Naive thymus-derived CD4-positive, alpha-beta T cell (primary cell): ENCODE measurements around the gene FOXA2. TPM values are rescaled to one million over a fixed set of nuclear protein-coding genes. Genes with fewer than 3 reads are reported as not detected.

Experiments used
- ATAC-seq: fragments of 150-1000 bp; cut with Tn5 transposase; 2 replicates; pipeline ENCODE4 v1.10.0; 2021; ENCODE audit warnings: mild to moderate bottlenecking, moderate library complexity
- CTCF ChIA-PET: fragments of 350-600 bp; sonication (Branson Sonifier 250); formaldehyde crosslinking; loops from one replicate; lab custom pipeline; 2021; ENCODE audit warnings: antibody characterized with exemption; lab: Charles Lee
- POLR2A ChIA-PET: fragments of 350-600 bp; sonication (Branson Sonifier 250); formaldehyde crosslinking; loops from one replicate; lab custom pipeline; 2021; ENCODE audit warnings: antibody characterized with exemption, inconsistent platforms; lab: Charles Lee
- DNase-seq, 9 donors: peaks; one replicate each; pipeline versions ENCODE4 v3.0.0 to v3.0.0-alpha.2; 2020 to 2022; ENCODE audit warnings: mixed read lengths in 1 of 9
- H3K27ac ChIP-seq: one replicate; pipeline ENCODE4 v1.7.0; 2013; ENCODE audit warnings: mild to moderate bottlenecking, low read depth, low read length, moderate library complexity
- H3K27me3 ChIP-seq, 2 donors: one replicate each; pipeline ENCODE4 v1.7.0; 2013; ENCODE audit warnings: low read length in 2 of 2, mild to moderate bottlenecking in 2 of 2, moderate library complexity in 2 of 2; ENCODE audit not compliant: control insufficient read depth in 2 of 2, insufficient read depth in 2 of 2
- H3K36me3 ChIP-seq, 3 experiments: 1 replicate in 2 of 3; 2 replicates in 1 of 3; pipeline ENCODE4 v1.7.0; 2013; ENCODE audit warnings: low read length in 3 of 3, mild to moderate bottlenecking in 3 of 3, moderate library complexity in 1 of 3; ENCODE audit not compliant: insufficient read depth in 3 of 3, control insufficient read depth in 2 of 3
- H3K4me1 ChIP-seq, 2 donors: one replicate each; pipeline ENCODE4 v1.7.0; 2013; ENCODE audit warnings: low read length in 2 of 2, mild to moderate bottlenecking in 2 of 2, moderate library complexity in 1 of 2; ENCODE audit not compliant: control insufficient read depth in 2 of 2, insufficient read depth in 2 of 2
- H3K4me3 ChIP-seq: 2 replicates; pipeline ENCODE4 v1.7.0; 2013; ENCODE audit warnings: mild to moderate bottlenecking, low read length
- H3K9me3 ChIP-seq, 3 experiments: 1 replicate in 2 of 3; 2 replicates in 1 of 3; pipeline ENCODE4 v1.7.0; 2013; ENCODE audit warnings: low read length in 3 of 3; ENCODE audit not compliant: control insufficient read depth in 2 of 3
- H3K27ac Mint-ChIP-seq, 9 donors: one replicate each; pipeline ENCODE4 v1.8.0; 2020 to 2022; ENCODE audit warnings: mixed read lengths in 9 of 9, mild to moderate bottlenecking in 8 of 9, moderate library complexity in 5 of 9, inconsistent platforms in 2 of 9
- H3K27me3 Mint-ChIP-seq, 5 donors: one replicate each; pipeline ENCODE4 v1.8.0; 2021 to 2022; ENCODE audit warnings: mixed read lengths in 5 of 5, mild to moderate bottlenecking in 1 of 5
- H3K36me3 Mint-ChIP-seq, 5 donors: one replicate each; pipeline ENCODE4 v1.8.0; 2020 to 2022; ENCODE audit warnings: mixed read lengths in 5 of 5, mild to moderate bottlenecking in 3 of 5, inconsistent platforms in 1 of 5
- H3K4me1 Mint-ChIP-seq, 7 donors: one replicate each; pipeline ENCODE4 v1.8.0; 2020 to 2022; ENCODE audit warnings: mixed read lengths in 7 of 7, mild to moderate bottlenecking in 3 of 7, inconsistent platforms in 1 of 7
- H3K4me3 Mint-ChIP-seq, 10 donors: one replicate each; pipeline ENCODE4 v1.8.0; 2020 to 2022; ENCODE audit warnings: mild to moderate bottlenecking in 10 of 10, mixed read lengths in 10 of 10, moderate library complexity in 6 of 10, inconsistent platforms in 2 of 10
- H3K9me3 Mint-ChIP-seq, 11 donors: one replicate each; pipeline ENCODE4 v1.8.0; 2020 to 2022; ENCODE audit warnings: mixed read lengths in 11 of 11, mild to moderate bottlenecking in 4 of 11, inconsistent platforms in 1 of 11, moderate library complexity in 1 of 11
- intact Hi-C, 2 donors: fragments of 100-400 bp; cut with micrococcal nuclease; formaldehyde crosslinking; loops; one replicate each; pipeline ENCODE4 v1.15.1; 2023
- polyA plus RNA-seq, 2 donors: library from polyadenylated mRNA; unstranded; fragments of 300-500 nt; fragmentation: Illumina TruSeq; gene quantifications; one replicate each; pipeline ENCODE4 v1.2.3, GENCODE V29; 2021
- total RNA-seq, 6 experiments: library from RNA in 5 of 6; stranded (reverse) in 5 of 6; gene quantifications; 1 replicate in 5 of 6; 2 replicates in 1 of 6; pipeline ENCODE4 v1.2.3 and lab custom pipeline; 2021 to 2026

The FOXA2 gene
- total and polyA plus RNA-seq, 7 experiments from 2014 or later = not detected

GRCh38 chr20:22562620-22563019 is 21.8 kb downstream of the FOXA2 start:
- H3K4me3 ChIP-seq = no peak overlapping the region
- peaks cover 0 to 46% (median 8%) of the 10 kb centered on the region in 11 donors for H3K9me3 Mint-ChIP-seq
- peaks cover 0 to 5% (median 0%) of the 10 kb centered on the region in 5 donors for H3K36me3 Mint-ChIP-seq
- no peaks in the 10 kb centered on the region for H3K4me1 Mint-ChIP-seq
- intact Hi-C loops = no loop called here
- POLR2A ChIA-PET = no interaction called here
- DNase-seq = no peak
- H3K27ac ChIP-seq = no peak overlapping the region
- no peaks in the 10 kb centered on the region for H3K36me3 ChIP-seq
- no peak overlapping the region for H3K27ac Mint-ChIP-seq
- CTCF ChIA-PET = no interaction called here
- peaks cover 74 to 85% (median 79%) of the 10 kb centered on the region in 5 donors for H3K27me3 Mint-ChIP-seq
- H3K4me1 ChIP-seq = no peaks in the 10 kb centered on the region
- H3K9me3 ChIP-seq = no peaks in the 10 kb centered on the region
- no peak for ATAC-seq
- H3K27me3 ChIP-seq = no peaks in the 10 kb centered on the region
- no peak overlapping the region for H3K4me3 Mint-ChIP-seq

- H3K4me3 ChIP-seq = no peak overlapping the region
- Mint-ChIP-seq H3K27ac (no peak overlapping the region), H3K27me3 (peaks cover 69 to 80% (median 74%) of the 10 kb centered on the region in 5 donors), H3K9me3 (peaks cover 0 to 40% (median 9%) of the 10 kb centered on the region in 11 donors), H3K4me3 (no peak overlapping the region), H3K4me1 (no peaks in the 10 kb centered on the region), H3K36me3 (no peaks in the 10 kb centered on the region)
- DNase-seq (no peak), ATAC-seq (no peak)
- ChIA-PET CTCF (no interaction called here), POLR2A (no interaction called here)
- H3K4me1 ChIP-seq = no peaks in the 10 kb centered on the region
- intact Hi-C loops = no loop called here
- H3K36me3 ChIP-seq = no peaks in the 10 kb centered on the region
- H3K27me3 ChIP-seq = no peaks in the 10 kb centered on the region
- H3K27ac ChIP-seq = no peak overlapping the region
- no peaks in the 10 kb centered on the region for H3K9me3 ChIP-seq
These were observed 22.3 kb downstream of the FOXA2 start for GRCh38 chr20:22561965-22562577.

- Mint-ChIP-seq H3K27me3 (peaks cover 62 to 74% (median 68%) of the 10 kb centered on the region in 5 donors), H3K27ac (no peak overlapping the region), H3K36me3 (no peaks in the 10 kb centered on the region), H3K4me1 (no peaks in the 10 kb centered on the region), H3K4me3 (no peak overlapping the region), H3K9me3 (peaks cover 0 to 35% (median 10%) of the 10 kb centered on the region in 11 donors)
- Histone ChIP-seq H3K27me3 (no peaks in the 10 kb centered on the region), H3K4me3 (no peak overlapping the region), H3K27ac (no peak overlapping the region), H3K9me3 (no peaks in the 10 kb centered on the region), H3K4me1 (no peaks in the 10 kb centered on the region), H3K36me3 (no peaks in the 10 kb centered on the region)
- ChIA-PET POLR2A (no interaction called here), CTCF (no interaction called here)
- DNase-seq (no peak), ATAC-seq (no peak)
- intact Hi-C loops = no loop called here
These were observed 23.6 kb downstream of the FOXA2 start for GRCh38 chr20:22560817-22561216.

- Mint-ChIP-seq H3K4me1 (no peaks in the 10 kb centered on the region), H3K27ac (no peak overlapping the region), H3K36me3 (no peaks in the 10 kb centered on the region), H3K27me3 (peaks cover 55 to 68% (median 65%) of the 10 kb centered on the region in 5 donors), H3K9me3 (peaks cover 0 to 35% (median 11%) of the 10 kb centered on the region in 11 donors), H3K4me3 (no peak overlapping the region)
- Histone ChIP-seq H3K36me3 (no peaks in the 10 kb centered on the region), H3K27ac (no peak overlapping the region), H3K9me3 (no peaks in the 10 kb centered on the region), H3K27me3 (no peaks in the 10 kb centered on the region), H3K4me3 (no peak overlapping the region), H3K4me1 (no peaks in the 10 kb centered on the region)
- ATAC-seq = no peak
- ChIA-PET CTCF (no interaction called here), POLR2A (no interaction called here)
- intact Hi-C loops = no loop called here
- no peak for DNase-seq
These were observed 24.6 kb downstream of the FOXA2 start for GRCh38 chr20:22559711-22560318.

DNA sequence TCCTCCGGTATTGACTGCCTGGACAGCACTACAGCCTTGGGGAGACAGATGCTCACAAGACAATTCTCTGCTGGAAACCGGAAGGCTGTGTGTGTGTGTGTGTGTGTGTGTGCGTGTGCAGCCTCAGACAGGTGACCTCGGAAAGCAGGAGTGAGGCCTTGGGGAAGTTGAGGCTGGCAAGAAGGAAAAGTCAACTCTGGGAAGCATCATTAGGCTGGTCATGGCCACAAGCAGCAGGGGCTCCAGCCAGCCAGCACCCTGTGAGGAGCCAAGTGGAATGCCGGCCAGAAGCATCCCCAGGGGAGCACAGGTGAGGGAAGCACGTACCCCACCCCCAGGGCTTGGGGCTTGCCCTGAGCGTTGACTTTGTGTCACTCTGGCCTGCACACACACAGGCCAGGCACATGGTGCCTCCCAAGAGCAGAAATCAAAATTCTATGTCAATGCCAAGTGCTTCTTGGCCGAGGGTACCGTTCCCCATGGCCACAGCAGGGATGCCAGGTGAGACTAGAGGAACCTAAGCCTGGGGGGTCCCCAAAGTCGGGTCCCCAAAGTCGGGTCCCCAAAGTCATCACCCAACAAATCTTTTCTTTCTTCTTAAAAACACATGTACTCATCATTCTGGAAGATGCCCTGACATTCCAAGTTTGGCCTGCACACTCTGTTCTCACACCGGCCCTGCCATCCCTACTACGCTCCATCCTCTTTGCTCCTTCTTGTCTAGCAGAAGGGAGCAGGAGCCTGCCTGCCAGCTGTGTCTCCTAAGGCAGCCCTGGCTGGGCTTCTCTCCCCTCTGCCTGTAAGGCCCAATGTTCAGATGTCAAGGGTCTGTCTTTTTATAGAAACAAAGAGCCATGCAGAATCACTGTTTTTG is 26.7 kb downstream of the FOXA2 start:
- intact Hi-C loops = no loop called here
- H3K27ac Mint-ChIP-seq = no peak overlapping the region
- DNase-seq (no peak), ATAC-seq (no peak)
- CTCF ChIA-PET = no interaction called here
- H3K27me3 Mint-ChIP-seq = peaks cover 41 to 55% (median 51%) of the 10 kb centered on the region in 5 donors
- Histone ChIP-seq H3K4me3 (no peak overlapping the region), H3K27me3 (no peaks in the 10 kb centered on the region), H3K36me3 (no peaks in the 10 kb centered on the region), H3K27ac (no peak overlapping the region), H3K9me3 (no peaks in the 10 kb centered on the region), H3K4me1 (no peaks in the 10 kb centered on the region)
- H3K4me3 Mint-ChIP-seq = no peak overlapping the region
- peaks cover 0 to 4% (median 0%) of the 10 kb centered on the region in 5 donors for H3K36me3 Mint-ChIP-seq
- H3K4me1 Mint-ChIP-seq = no peaks in the 10 kb centered on the region
- POLR2A ChIA-PET = no interaction called here
- H3K9me3 Mint-ChIP-seq = peaks cover 0 to 41% (median 10%) of the 10 kb centered on the region in 11 donors

- intact Hi-C loops = no loop called here
- H3K4me1 ChIP-seq = no peaks in the 10 kb centered on the region
- CTCF ChIA-PET = no interaction called here
- Mint-ChIP-seq H3K4me1 (no peaks in the 10 kb centered on the region), H3K9me3 (peaks cover 0 to 41% (median 10%) of the 10 kb centered on the region in 11 donors), H3K36me3 (peaks cover 0 to 4% (median 0%) of the 10 kb centered on the region in 5 donors), H3K27me3 (peaks cover 32 to 46% (median 40%) of the 10 kb centered on the region in 5 donors), H3K4me3 (no peak overlapping the region), H3K27ac (no peak overlapping the region)
- POLR2A ChIA-PET = no interaction called here
- no peak overlapping the region for H3K27ac ChIP-seq
- ATAC-seq = no peak
- H3K36me3 ChIP-seq = no peaks in the 10 kb centered on the region
- no peak for DNase-seq
- H3K27me3 ChIP-seq = no peaks in the 10 kb centered on the region
- H3K9me3 ChIP-seq = no peaks in the 10 kb centered on the region
- no peak overlapping the region for H3K4me3 ChIP-seq
These were observed 27.8 kb downstream of the FOXA2 start for GRCh38 chr20:22556565-22557056.
